GM12878 (cell line): ENCODE results near the gene NEGR1.

ENCODE experiments used
- CTCF ChIP-seq, 3 experiments: IDR thresholded peaks in 2 of 3; conservative IDR thresholded peaks in 1 of 3; 2 replicates each; pipeline ENCODE4 v1.5.1; 2011; ENCODE audit warnings: low read depth in 3 of 3, low read length in 3 of 3, mild to moderate bottlenecking in 3 of 3, control low read depth in 2 of 3, moderate library complexity in 2 of 3, inconsistent platforms in 1 of 3, mixed read lengths in 1 of 3; ENCODE audit not compliant: control insufficient read depth in 2 of 3, insufficient read depth in 1 of 3; ENCODE audit errors: extremely low read depth in 1 of 3
- EED ChIP-seq: sonication (generic); IDR thresholded peaks from 2 replicates; pipeline ENCODE4 v1.6.1; 2016; ENCODE audit warnings: antibody characterized with exemption, low read depth
- EZH2 ChIP-seq: IDR thresholded peaks from 2 replicates; pipeline ENCODE4 v1.6.1; 2012; ENCODE audit warnings: low read depth, mild to moderate bottlenecking, control low read depth, inconsistent platforms, low read length, borderline replicate concordance; ENCODE audit not compliant: control insufficient read depth
- HDAC2 ChIP-seq: fragments of 200-600 bp; sonication (generic); IDR thresholded peaks from 2 replicates; pipeline ENCODE4 v1.6.1; 2017
- LARP7 ChIP-seq: fragments of 450-650 bp; IDR thresholded peaks from 2 replicates; pipeline ENCODE4 v1.6.1; 2017; ENCODE audit warnings: mild to moderate bottlenecking
- MAX ChIP-seq: IDR thresholded peaks from 2 replicates; pipeline ENCODE4 v1.6.1; 2012; ENCODE audit warnings: low read depth, low read length, improper control_type of control experiment
- MYB ChIP-seq: fragments of 150-350 bp; IDR thresholded peaks from 2 replicates; pipeline ENCODE4 v1.6.1; 2014; ENCODE audit warnings: mild to moderate bottlenecking, low read depth, low read length, borderline replicate concordance
- NFYB ChIP-seq: IDR thresholded peaks from 2 replicates; pipeline ENCODE4 v1.6.1; 2011; ENCODE audit warnings: low read depth, mild to moderate bottlenecking, low read length, improper control_type of control experiment, moderate library complexity; ENCODE audit not compliant: insufficient read depth
- POLR2A ChIP-seq: IDR thresholded peaks from 2 replicates; pipeline ENCODE4 v1.6.1; 2011; ENCODE audit warnings: low read depth, mild to moderate bottlenecking, low read length
- SIX5 ChIP-seq: IDR thresholded peaks from 2 replicates; pipeline ENCODE4 v1.6.1; 2011; ENCODE audit warnings: mild to moderate bottlenecking, low read depth, low read length, moderate library complexity; ENCODE audit not compliant: severe bottlenecking
- SRF ChIP-seq, 2 experiments: IDR thresholded peaks; 2 replicates each; pipeline ENCODE4 v1.6.1; 2011; ENCODE audit warnings: low read depth in 2 of 2, low read length in 2 of 2, mild to moderate bottlenecking in 1 of 2, moderate library complexity in 1 of 2

GRCh38 chr1:71603044-71603776, 679.1 kb downstream of the NEGR1 start:
- no peak for TF ChIP-seq POLR2A
- TF ChIP-seq MYB, result no peak
- TF ChIP-seq CTCF (IDR thresholded peaks at IDR 0.05 in 2 of 3, conservative IDR thresholded peaks at IDR 0.05 in 1 of 3; ENCODE audit: control insufficient read depth in 2 of 3, extremely low read depth in 1 of 3, insufficient read depth in 1 of 3, low read depth in 3 of 3, low read length in 3 of 3), result no peak
- no peak for TF ChIP-seq NFYB
- no peak for TF ChIP-seq HDAC2
- TF ChIP-seq EZH2, result no peak
- no peak for TF ChIP-seq EED
- no peak for TF ChIP-seq SIX5
- no peak for TF ChIP-seq SRF (IDR thresholded peaks at IDR 0.05; ENCODE audit: low read depth in 2 of 2, low read length in 2 of 2)
- TF ChIP-seq LARP7, result no peak
- TF ChIP-seq MAX, result no peak
